Endothelial cell of umbilical vein (primary cell): Measurements from ENCODE around the gene C1orf226. TPM values are rescaled to one million over a fixed set of nuclear protein-coding genes. Genes with fewer than 3 reads are reported as not detected.

ENCODE experiments used
- BruUV-seq: library from RNA; stranded (reverse); fragments of 400-500 nt; replicated peaks from 2 replicates; lab custom pipeline; 2021; lab: Mats Ljungman, UMichigan
- CTCF ChIA-PET: fragments of 300-600, 350-600 bp; sonication (Branson Sonifier 250); formaldehyde crosslinking; loops from one replicate; lab custom pipeline; 2021; ENCODE audit warnings: antibody characterized with exemption, inconsistent platforms; lab: Charles Lee
- POLR2A ChIA-PET: fragments of 300-600, 350-600 bp; sonication (Branson Sonifier 250); formaldehyde crosslinking; loops from one replicate; lab custom pipeline; 2021; ENCODE audit warnings: antibody characterized with exemption, inconsistent platforms; lab: Charles Lee
- DNase-seq: peaks from one replicate; pipeline ENCODE4 v3.0.0-alpha.2; 2011; ENCODE audit warnings: low read depth, low spot score
- FAIRE-seq: peaks from 2 replicates; lab custom pipeline; 2011; peaks lifted over from hg19 to GRCh38; lab: Jason Lieb, UNC
- H2AFZ ChIP-seq: 2 replicates; pipeline ENCODE4 v1.6.0; 2012; ENCODE audit warnings: low read depth, low read length, control low read depth, inconsistent platforms
- H3K27ac ChIP-seq: 2 replicates; pipeline ENCODE4 v1.5.1; 2011; ENCODE audit warnings: low read depth, mild to moderate bottlenecking, control low read depth, low read length, moderate library complexity; ENCODE audit not compliant: insufficient read depth
- H3K27me3 ChIP-seq, 2 experiments: 2 replicates each; pipeline versions ENCODE4 v1.6.0 to v1.6.1; 2011; ENCODE audit warnings: low read length in 2 of 2, mixed read lengths in 1 of 2; ENCODE audit not compliant: control insufficient read depth in 2 of 2, insufficient read depth in 2 of 2
- H3K36me3 ChIP-seq, 2 experiments: 2 replicates in 1 of 2; 3 replicates in 1 of 2; pipeline ENCODE4 v1.5.1; 2011; ENCODE audit warnings: low read length in 2 of 2, mild to moderate bottlenecking in 1 of 2, moderate library complexity in 1 of 2; ENCODE audit not compliant: control insufficient read depth in 2 of 2, insufficient read depth in 2 of 2; ENCODE audit errors: extremely low read depth in 1 of 2
- H3K4me1 ChIP-seq: 3 replicates; pipeline ENCODE4 v1.5.1; 2011; ENCODE audit warnings: mild to moderate bottlenecking, low read length; ENCODE audit not compliant: control insufficient read depth, insufficient read depth; ENCODE audit errors: extremely low read depth
- H3K4me2 ChIP-seq: 2 replicates; pipeline ENCODE4 v1.6.1; 2011; ENCODE audit warnings: low read length, control low read depth, mixed read lengths; ENCODE audit not compliant: insufficient read depth
- H3K4me3 ChIP-seq, 3 experiments: fragments of 200-600 bp in 1 of 3; sonication (generic), shearing (Covaris generic) in 1 of 3; replicated peaks in 1 of 3; 2 replicates each; pipeline ENCODE4 v1.5.1; 2011 to 2016; ENCODE audit warnings: control low read depth in 3 of 3, low read length in 3 of 3, mild to moderate bottlenecking in 2 of 3, inconsistent platforms in 1 of 3, low read depth in 1 of 3, moderate library complexity in 1 of 3; ENCODE audit not compliant: insufficient read depth in 1 of 3
- H3K79me2 ChIP-seq: 2 replicates; pipeline ENCODE4 v1.6.0; 2012; ENCODE audit warnings: low read length, inconsistent platforms; ENCODE audit not compliant: control insufficient read depth, insufficient read depth
- H3K9ac ChIP-seq: replicated peaks from 2 replicates; pipeline ENCODE3; 2011; ENCODE audit warnings: low read length, control low read depth; ENCODE audit not compliant: insufficient read depth; ENCODE audit errors: extremely low read depth
- H3K9me1 ChIP-seq: replicated peaks from 3 replicates; pipeline ENCODE4 v1.6.0; 2011; ENCODE audit warnings: mild to moderate bottlenecking, low read length; ENCODE audit not compliant: control insufficient read depth, insufficient read depth; ENCODE audit errors: extremely low read depth
- H3K9me3 ChIP-seq: replicated peaks from 2 replicates; pipeline ENCODE4 v1.5.1; 2012; ENCODE audit warnings: low read length, inconsistent platforms; ENCODE audit not compliant: control insufficient read depth, insufficient read depth
- H4K20me1 ChIP-seq: replicated peaks from 2 replicates; pipeline ENCODE3; 2011; ENCODE audit warnings: mild to moderate bottlenecking, low read length; ENCODE audit not compliant: control insufficient read depth, insufficient read depth; ENCODE audit errors: extremely low read depth
- CTCF ChIP-seq, 2 donors: IDR thresholded peaks; 1 replicate in 1 of 2; 2 replicates in 1 of 2; pipeline ENCODE4 v1.5.1; 2011; ENCODE audit warnings: low read length in 2 of 2, mild to moderate bottlenecking in 2 of 2, moderate library complexity in 2 of 2, control low read depth in 1 of 2, inconsistent platforms in 1 of 2, low read depth in 1 of 2; ENCODE audit not compliant: insufficient read depth in 1 of 2; ENCODE audit errors: extremely low read depth in 1 of 2
- EZH2 ChIP-seq: IDR thresholded peaks from 2 replicates; pipeline ENCODE4 v1.6.1; 2012; ENCODE audit warnings: borderline replicate concordance, low read depth, mild to moderate bottlenecking, moderate library complexity, low read length, inconsistent platforms; ENCODE audit not compliant: severe bottlenecking
- FOS ChIP-seq: IDR thresholded peaks from 2 replicates; pipeline ENCODE4 v1.6.1; 2011; ENCODE audit warnings: mild to moderate bottlenecking, low read length, moderate library complexity, borderline replicate concordance; ENCODE audit not compliant: insufficient read depth
- GATA2 ChIP-seq: IDR thresholded peaks from 2 replicates; pipeline ENCODE4 v1.7.0; 2011; ENCODE audit warnings: low read depth, mild to moderate bottlenecking, moderate library complexity, mixed read lengths, low read length; ENCODE audit not compliant: insufficient read length, insufficient read depth
- JUN ChIP-seq: IDR thresholded peaks from 2 replicates; pipeline ENCODE4 v1.6.1; 2011; ENCODE audit warnings: borderline replicate concordance, low read depth; ENCODE audit not compliant: insufficient read length, insufficient read depth
- MAX ChIP-seq: IDR thresholded peaks from 2 replicates; pipeline ENCODE4 v1.6.1; 2011; ENCODE audit not compliant: insufficient read depth, insufficient read length
- MYC ChIP-seq: IDR thresholded peaks from one replicate; pipeline ENCODE4 v1.6.1; 2011; ENCODE audit warnings: mild to moderate bottlenecking, low read depth, low read length
- POLR2A ChIP-seq: IDR thresholded peaks from 2 replicates; pipeline ENCODE4 v1.6.1; 2012; ENCODE audit warnings: low read depth, mild to moderate bottlenecking, control low read depth, low read length
- POLR2AphosphoS5 ChIP-seq: IDR thresholded peaks from 2 replicates; pipeline ENCODE4 v1.6.1; 2012; ENCODE audit warnings: low read depth, mild to moderate bottlenecking, control low read depth, low read length, moderate library complexity; ENCODE audit not compliant: insufficient read depth
- dilution Hi-C: fragments of 300-500 bp; cut with MboI; formaldehyde crosslinking; loops from one replicate; pipeline ENCODE4 v1.15.0; 2019; ENCODE audit warnings: low sequenced_read_pairs; ENCODE audit not compliant: extremely low pct_ligation_motif_present
- intact Hi-C: fragments of 100-400 bp; cut with micrococcal nuclease; formaldehyde crosslinking; loops from one replicate; pipeline ENCODE4 v1.10.0; 2022
- polyA plus RNA-seq, 4 experiments: library from polyadenylated mRNA; depleted of rRNA in 3 of 4; stranded (reverse) in 3 of 4; unstranded in 1 of 4; fragments of >200 nt; gene quantifications; 2 replicates each; pipeline versions ENCODE4 v1.2.1 to v1.2.3, GENCODE V29; 2011 to 2012; ENCODE audit warnings: missing spikeins in 1 of 4
- total RNA-seq: library from RNA; stranded (reverse); gene quantifications from 2 replicates; pipeline ENCODE4 v1.2.3, GENCODE V29; 2021

The C1orf226 gene
- total and polyA plus RNA-seq, 2 donors (not counting 3 experiments of a cell fraction or from before 2014, with no cell fraction given): 2.5 to 4.2 TPM

- H3K36me3 ChIP-seq: peaks cover 0 to 4% of the 10 kb centered on the region in 2 experiments
- H3K9me1 ChIP-seq: no peaks in the 10 kb centered on the region
- no peaks in the 10 kb centered on the region for H3K79me2 ChIP-seq
- H3K4me2 ChIP-seq: no peak overlapping the region
- no peaks in the 10 kb centered on the region for H3K9me3 ChIP-seq
- CTCF ChIA-PET: interaction anchor here (0.9 to 4.4 kb wide), 5 partner anchors 9 to 310 kb away, joined by 3 to 24 read pairs (median 4); no protein-coding TSS in a partner anchor
- no peaks in the 10 kb centered on the region for H4K20me1 ChIP-seq
- no peaks in the 10 kb centered on the region for H3K27me3 ChIP-seq
- no peak overlapping the region for H3K27ac ChIP-seq
- TF ChIP-seq JUN: no peak
- no peak for TF ChIP-seq POLR2A
- TF ChIP-seq POLR2AphosphoS5: no peak
- TF ChIP-seq EZH2: no peak
- TF ChIP-seq FOS: no peak
- TF ChIP-seq GATA2: no peak
- no peak for TF ChIP-seq MYC
- no peak for TF ChIP-seq MAX
- no peak for TF ChIP-seq CTCF (IDR thresholded peaks at IDR 0.05; ENCODE audit: extremely low read depth in 1 of 2, insufficient read depth in 1 of 2, low read depth in 1 of 2, low read length in 2 of 2)
- DNase-seq: no peak
- FAIRE-seq: no peak
- no peak overlapping the region for H3K9ac ChIP-seq
- dilution Hi-C loops: no loop called here
- intact Hi-C loops: no loop called here
- no TSS peak for BruUV-seq
- no peak overlapping the region for H2AFZ ChIP-seq
- POLR2A ChIA-PET: no interaction called here
- H3K4me1 ChIP-seq: no peaks in the 10 kb centered on the region
- H3K4me3 ChIP-seq: no peak overlapping the region
Observed at GRCh38 chr1:162366149-162366548, 15.4 kb upstream of the C1orf226 start.
